Brain microvascular endothelial cell (primary cell): ENCODE data around the gene CSF1R.

Experiments used
- DNase-seq: peaks from one replicate; pipeline ENCODE4 v3.0.0-alpha.2; 2020
- H3K27ac ChIP-seq: fragments of 250-450 bp; sonication (Bioruptor Pico); 2 replicates; pipeline ENCODE4 v1.5.1; 2020; ENCODE audit warnings: mild to moderate bottlenecking, moderate library complexity
- H3K27me3 ChIP-seq: fragments of 250-450 bp; sonication (Bioruptor Pico); replicated peaks from 2 replicates; pipeline ENCODE4 v1.5.1; 2020; ENCODE audit warnings: mild to moderate bottlenecking
- H3K36me3 ChIP-seq: fragments of 250-450 bp; sonication (Bioruptor Pico); replicated peaks from 2 replicates; pipeline ENCODE4 v1.5.1; 2020; ENCODE audit warnings: mild to moderate bottlenecking
- H3K4me3 ChIP-seq: 2 replicates; pipeline ENCODE4 v1.5.1; 2011; ENCODE audit warnings: low read depth, mild to moderate bottlenecking, control low read depth, low read length, moderate library complexity
- in situ Hi-C: cut with HindIII; loops from 2 replicates; pipeline ENCODE4 v1.10.0; 2017; ENCODE audit warnings: low sequenced_read_pairs, low pct_ligation_motif_present
- TF ChIP-seq, protein P1 (sequence below): IDR thresholded peaks from 2 replicates; pipeline ENCODE4 v1.5.1; 2011; ENCODE audit warnings: low read depth, mild to moderate bottlenecking, moderate library complexity, low read length, control low read depth, inconsistent platforms; ENCODE audit errors: missing control alignments

CSF1R gene

DNA sequence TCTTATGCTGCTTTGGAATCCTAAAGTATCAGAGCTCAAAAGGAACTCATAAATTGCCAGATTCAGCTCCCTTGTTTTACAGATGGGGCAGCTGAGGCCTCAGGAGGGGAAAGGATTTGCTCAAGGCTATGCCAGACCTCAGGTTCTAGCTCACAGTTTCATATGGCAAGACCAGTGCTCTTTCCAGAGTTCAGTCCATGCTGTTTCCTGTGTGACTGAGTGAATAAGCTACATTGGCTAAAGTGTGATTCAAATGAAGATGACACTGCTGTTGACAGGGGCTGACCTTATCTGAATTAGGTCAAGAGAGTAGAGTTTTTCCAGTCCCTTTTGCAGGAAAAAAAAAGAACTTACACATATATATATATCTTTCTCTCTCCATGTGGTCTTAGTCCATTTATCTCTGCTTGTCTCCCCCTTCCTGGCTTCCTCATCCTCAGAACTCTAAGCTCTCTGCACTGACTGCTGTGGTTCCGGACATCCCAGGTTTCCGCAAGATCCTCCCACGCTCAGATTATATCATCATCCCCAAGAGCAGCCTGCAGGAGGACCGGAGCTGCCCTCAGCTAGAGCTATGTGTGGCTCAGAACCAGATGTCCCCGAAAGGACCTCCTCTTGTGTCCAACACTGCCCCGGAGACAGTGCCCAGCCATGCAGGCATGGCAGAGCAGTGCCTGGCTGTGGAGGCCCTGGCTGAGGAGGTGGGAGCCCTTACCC lies 76.5 kb downstream of the CSF1R start:
- in situ Hi-C loops: no loop called here
- TF ChIP-seq, protein P1, sequence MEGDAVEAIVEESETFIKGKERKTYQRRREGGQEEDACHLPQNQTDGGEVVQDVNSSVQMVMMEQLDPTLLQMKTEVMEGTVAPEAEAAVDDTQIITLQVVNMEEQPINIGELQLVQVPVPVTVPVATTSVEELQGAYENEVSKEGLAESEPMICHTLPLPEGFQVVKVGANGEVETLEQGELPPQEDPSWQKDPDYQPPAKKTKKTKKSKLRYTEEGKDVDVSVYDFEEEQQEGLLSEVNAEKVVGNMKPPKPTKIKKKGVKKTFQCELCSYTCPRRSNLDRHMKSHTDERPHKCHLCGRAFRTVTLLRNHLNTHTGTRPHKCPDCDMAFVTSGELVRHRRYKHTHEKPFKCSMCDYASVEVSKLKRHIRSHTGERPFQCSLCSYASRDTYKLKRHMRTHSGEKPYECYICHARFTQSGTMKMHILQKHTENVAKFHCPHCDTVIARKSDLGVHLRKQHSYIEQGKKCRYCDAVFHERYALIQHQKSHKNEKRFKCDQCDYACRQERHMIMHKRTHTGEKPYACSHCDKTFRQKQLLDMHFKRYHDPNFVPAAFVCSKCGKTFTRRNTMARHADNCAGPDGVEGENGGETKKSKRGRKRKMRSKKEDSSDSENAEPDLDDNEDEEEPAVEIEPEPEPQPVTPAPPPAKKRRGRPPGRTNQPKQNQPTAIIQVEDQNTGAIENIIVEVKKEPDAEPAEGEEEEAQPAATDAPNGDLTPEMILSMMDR: no peak
- no peak for DNase-seq
- Histone ChIP-seq H3K27me3 (no peaks in the 10 kb centered on the region), H3K4me3 (no peak overlapping the region), H3K36me3 (peaks cover 75% of the 10 kb centered on the region), H3K27ac (no peak overlapping the region)

- Histone ChIP-seq H3K27ac (no peak overlapping the region), H3K36me3 (peaks cover 50% of the 10 kb centered on the region), H3K27me3 (no peaks in the 10 kb centered on the region), H3K4me3 (no peak overlapping the region)
- in situ Hi-C loops: no loop called here
- TF ChIP-seq, protein P1: no peak
- DNase-seq: no peak
Observed at GRCh38 chr5:150007050-150007449, 79.3 kb downstream of the CSF1R start.

GRCh38 chr5:150006318-150006717 lies 80.0 kb downstream of the CSF1R start:
- no peaks in the 10 kb centered on the region for H3K27me3 ChIP-seq
- in situ Hi-C loops: no loop called here
- TF ChIP-seq, protein P1: no peak
- no peak overlapping the region for H3K27ac ChIP-seq
- H3K36me3 ChIP-seq: peaks cover 46% of the 10 kb centered on the region
- DNase-seq: no peak
- no peak overlapping the region for H3K4me3 ChIP-seq
